Measurements from ENCODE around the gene OSBP2.

OSBP2 gene

DNA sequence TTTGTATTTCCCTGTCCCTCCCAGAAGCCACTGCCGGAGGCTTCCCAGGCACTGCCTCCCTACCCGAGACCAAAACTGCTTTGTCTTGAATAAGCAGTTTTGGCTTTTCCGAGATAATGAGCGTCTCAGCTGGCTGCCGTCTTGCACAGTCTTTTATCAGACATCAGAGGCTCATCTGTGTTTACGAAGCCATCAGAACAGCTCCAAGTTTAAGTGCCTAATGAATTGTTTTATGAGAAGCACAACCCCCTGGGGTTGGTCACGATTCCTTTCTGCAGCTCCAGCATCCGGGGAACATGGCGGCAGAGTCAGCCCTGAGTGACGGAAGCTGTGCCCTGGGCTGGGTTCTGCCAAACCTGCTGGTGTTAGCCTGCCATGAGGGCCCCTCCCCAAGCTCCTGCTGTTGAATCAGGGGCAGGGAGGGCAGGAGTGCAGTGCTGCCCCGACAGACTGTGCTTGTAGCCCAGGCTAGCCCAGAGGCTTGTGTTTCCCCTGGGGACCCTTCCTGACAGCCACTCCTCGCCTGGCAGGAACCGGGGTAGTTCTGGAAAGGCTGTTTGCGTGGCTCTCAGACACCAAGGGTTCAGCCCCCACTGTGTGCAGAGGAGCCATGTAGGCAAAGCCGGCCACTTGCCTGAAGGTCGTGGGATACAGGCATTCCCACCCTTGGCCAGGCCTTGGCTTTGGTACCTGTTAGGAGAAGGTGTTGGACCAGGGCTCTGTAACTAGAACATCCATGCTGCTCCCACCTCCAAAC lies 177.8 kb downstream of the OSBP2 start:
- no peak for DNase-seq

DNA sequence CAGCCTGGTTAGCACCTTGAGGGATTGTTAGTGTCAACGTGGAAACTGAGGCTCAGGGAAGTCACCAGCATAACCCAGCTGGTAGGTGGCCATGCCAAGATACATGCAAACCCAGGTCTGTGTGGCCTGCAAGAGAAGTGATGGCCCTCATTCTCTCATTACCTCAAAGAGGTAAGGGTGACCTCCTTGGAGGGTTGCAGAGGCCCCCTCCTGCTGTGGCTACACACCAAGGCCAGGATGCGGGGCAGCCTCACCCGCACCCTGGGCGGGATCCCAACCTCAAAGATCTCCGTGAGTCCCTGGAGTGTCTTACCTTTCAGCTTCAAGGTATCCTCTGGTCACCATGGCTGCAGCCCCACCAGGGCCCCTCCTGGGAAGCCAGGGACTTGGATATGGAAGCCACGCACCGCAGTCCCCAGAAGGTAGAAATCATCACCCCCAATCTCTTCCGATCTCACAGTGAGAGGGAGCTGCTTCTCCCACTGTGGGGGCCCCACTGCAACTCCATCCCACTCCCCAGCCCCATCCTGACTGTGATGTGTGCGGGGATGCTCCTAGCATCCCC lies 178.5 kb downstream of the OSBP2 start:
- no peak for DNase-seq

GRCh38 chr22:30873661-30874060 lies 179.0 kb downstream of the OSBP2 start:
- DNase-seq: no peak

- no peak for DNase-seq
Observed at GRCh38 chr22:30874431-30875370, 180.0 kb downstream of the OSBP2 start.

DNA sequence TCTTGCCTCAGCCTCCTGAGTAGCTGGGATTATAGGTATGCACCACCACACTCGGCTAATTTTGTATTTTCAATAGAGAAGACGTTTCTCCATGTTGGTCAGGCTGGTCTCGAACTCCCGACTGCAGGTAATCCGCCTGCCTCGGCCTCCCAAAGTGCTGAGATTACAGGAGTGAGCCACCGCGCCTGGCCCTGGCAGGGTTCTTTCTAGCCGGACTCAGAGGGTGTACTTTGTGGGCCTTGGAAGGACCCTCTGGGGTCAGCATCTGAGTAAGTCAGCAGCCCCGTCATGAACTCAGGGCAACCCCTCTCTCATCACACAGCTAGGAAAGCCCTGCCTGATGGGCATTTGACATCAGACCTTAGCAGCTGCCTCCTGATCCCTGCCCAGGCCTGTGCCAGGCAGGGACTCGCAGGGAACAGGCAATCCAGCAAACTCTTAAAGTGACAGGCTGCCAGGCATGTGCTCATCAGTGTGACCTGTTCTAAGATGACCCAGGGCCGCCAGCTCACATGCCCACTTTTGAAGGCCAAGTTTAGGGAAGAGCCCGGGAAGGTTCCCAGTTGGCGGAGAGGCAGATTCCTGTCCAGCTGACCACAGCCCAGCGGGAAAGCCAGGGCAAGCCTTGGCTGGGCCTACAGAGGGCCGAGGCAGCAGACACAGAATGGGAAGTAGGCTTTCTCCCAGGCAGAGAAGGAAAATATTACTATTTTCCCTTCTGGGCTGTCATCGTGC lies 181.0 kb downstream of the OSBP2 start:
- no peak for DNase-seq

DNA sequence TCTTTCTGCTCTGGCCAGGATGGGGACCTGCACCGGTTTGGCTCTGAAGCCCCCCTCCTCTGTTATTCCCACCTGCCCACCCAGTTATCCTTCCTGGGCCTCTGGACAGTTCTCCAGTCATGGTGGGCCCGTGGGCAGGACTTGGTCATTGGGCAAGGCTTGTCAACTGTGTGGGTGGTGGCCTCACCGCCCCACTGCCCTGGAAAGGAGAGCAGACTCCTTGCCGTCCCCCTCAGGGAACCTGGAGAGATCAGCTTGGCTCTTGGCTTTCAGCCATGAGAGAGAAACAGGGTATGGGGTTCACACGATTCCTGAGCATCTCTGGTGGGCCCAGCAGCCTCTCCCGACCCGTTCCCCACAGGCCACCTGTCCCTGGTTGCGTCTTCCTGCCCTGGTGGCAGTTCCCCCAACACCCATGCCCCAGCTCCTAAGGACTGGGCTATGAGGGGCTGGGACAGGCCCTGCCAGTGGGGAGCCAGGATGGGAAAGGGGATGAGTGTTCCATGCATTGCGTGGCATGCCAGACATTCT lies 181.6 kb downstream of the OSBP2 start:
- no peak for DNase-seq

DNA sequence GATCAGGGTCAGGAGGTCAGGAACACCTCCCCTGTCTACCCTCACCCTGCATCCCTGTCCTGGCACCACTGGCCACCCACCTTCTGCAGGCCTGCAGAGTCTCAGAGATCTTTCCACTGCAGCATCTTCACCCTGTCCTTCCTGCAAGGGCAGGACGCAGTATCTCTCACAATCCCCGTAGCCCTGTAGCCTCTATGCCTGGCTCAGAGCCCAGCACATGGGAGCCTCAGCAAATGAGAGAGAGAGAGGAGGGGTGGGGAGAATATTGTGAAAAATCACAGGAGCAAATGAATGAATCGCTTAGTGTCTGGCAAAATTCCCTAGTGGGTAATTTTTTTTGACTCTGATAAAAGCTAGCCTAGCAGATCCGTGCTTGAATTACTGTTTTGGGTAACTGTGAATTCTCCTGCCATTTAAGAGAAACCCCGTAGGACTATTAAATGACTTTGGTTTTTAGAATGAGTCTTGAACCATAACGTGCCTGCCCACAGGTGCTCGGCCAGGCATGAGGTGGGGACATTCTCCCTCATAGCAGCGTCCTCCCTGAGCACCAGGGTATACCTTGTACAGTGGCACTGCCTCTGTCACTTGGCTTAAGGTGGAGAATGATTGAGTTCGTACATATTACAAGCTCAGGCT lies 182.4 kb downstream of the OSBP2 start:
- DNase-seq: peak; percentile 27

DNA sequence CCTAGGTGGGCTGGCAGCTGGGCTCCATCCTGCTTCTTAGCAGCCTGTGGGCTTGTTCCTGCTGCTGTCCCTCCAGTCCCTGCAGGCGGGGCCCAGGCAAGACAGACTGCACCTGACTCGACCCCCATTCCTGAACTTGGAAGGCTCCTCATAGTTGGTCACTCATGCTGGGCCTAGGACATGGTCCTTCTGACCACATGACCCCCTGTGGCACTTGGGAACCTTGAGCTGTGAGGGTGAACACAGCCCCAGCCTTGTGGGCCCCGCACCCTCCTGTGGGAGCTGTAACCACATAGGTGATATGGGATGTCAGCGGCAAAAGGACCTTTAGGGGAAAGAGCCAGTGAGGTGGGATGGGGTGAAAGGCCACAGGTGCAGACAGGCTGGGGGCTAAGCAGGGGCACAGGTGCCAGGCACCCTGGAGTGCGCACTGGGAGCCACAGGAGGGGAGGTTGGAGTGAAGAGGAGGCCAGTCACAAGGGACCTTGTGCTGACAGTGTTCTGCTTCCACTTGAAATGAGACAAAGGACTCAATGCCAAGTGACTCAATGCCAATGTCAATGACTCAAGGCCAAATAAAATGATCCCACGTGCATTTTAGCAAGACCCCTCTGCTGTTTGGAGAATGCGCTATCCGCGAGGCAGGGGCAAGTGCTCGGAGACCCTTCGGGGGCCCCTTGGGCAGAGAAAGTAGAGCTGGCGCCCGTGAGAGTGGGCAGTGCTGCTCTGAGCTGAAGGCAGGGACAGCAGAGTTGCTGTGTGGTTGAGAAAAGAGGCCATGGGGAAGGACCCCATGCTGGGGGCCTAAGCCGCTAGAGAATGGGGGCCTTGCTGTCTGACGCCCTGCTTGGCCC lies 183.2 kb downstream of the OSBP2 start:
- no peak for DNase-seq

DNA sequence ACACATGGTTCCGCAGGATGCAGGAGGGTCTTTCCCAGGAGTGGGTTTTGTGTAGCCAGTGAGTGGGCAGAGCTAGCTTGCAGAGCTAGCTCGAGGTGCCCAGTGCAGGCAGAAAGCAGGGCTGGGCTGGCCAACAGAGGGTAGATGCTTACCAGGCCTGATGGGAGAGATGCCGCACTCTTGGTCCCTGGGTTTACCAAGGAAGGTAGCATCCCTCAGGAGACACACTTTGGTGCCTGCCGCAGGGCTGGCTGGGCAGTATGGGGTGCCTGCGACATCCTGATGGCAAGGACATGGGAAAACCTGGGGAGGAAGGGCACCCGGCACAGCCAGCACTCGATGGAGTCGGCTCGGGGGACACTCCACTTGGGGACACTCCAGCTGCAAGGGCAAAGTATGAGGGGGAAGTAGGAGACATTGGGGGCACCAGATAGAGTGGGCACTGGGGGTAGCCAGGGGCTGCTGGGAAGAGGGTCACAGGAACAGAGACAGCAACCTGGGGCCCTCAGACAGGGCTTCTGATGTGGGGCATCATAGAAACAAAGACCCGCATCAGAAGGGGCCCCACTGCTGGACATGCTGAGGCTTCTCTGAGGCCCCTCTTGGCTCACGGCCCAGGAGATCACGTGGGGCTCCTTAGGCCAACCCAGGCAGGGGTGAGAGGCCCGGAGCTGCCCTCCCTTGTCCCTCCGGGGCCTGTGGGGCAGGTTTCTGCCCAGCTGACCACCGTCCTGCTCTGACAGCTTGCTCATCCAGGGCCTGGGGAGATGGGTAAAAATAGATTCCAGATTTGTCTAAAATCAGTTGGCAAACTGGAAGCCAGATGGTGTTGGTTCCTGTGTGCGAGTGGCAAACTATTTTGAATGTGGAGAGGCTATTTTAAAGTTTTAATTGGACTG lies 184.1 kb downstream of the OSBP2 start:
- no peak for DNase-seq

DNA sequence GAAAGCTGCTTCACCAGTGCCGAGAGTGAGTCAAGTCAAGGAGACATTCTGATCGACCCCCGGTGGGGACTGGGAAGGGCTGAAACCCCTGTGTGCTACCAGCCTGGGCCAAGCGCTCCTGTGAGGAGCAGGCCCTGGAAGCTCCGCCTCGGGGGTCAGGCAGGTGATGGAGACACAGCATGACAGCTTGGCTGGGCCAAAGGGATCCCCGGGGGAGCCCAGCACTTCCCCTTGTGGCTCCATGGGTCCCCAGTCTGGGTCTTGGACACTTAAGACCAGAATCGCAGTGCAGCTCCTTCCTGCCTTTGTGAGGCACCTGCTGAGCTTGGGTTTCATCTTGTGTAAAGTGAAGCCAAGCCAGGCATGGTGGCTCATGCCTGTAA lies 184.7 kb downstream of the OSBP2 start:
- no peak for DNase-seq

GRCh38 chr22:30880181-30880601 lies 185.5 kb downstream of the OSBP2 start:
- no peak for DNase-seq

GRCh38 chr22:30880847-30881246 lies 186.2 kb downstream of the OSBP2 start:
- DNase-seq: no peak

GRCh38 chr22:30881361-30882183 lies 186.9 kb downstream of the OSBP2 start:
- no peak for DNase-seq

DNA sequence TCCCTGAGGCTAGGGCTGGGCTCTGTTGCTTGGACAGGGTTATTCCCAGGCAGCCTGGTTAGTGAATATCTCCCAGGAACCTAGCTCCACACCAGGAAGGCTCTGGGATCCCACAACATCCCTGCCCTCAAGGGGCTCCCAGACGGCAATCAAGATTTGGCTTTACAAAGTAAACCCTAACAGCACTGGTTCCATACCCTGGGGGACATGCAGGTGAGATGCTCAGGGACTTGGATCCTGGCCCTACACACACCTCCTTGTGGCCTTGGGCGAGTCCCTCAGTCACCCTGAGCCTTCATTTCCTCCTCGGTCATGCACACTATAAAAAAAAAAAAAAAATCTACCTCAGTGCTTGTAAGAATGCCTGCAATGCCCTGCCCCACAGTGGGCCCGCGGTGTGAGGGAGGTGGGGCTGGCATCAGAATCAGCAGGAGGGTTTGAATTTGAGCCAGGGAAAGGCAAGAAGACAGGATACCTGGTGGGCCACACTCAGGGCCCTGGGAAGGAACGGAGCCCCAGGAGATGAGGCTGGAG lies 187.6 kb downstream of the OSBP2 start:
- DNase-seq: no peak

GRCh38 chr22:30882974-30883533 lies 188.4 kb downstream of the OSBP2 start:
- no peak for DNase-seq

DNA sequence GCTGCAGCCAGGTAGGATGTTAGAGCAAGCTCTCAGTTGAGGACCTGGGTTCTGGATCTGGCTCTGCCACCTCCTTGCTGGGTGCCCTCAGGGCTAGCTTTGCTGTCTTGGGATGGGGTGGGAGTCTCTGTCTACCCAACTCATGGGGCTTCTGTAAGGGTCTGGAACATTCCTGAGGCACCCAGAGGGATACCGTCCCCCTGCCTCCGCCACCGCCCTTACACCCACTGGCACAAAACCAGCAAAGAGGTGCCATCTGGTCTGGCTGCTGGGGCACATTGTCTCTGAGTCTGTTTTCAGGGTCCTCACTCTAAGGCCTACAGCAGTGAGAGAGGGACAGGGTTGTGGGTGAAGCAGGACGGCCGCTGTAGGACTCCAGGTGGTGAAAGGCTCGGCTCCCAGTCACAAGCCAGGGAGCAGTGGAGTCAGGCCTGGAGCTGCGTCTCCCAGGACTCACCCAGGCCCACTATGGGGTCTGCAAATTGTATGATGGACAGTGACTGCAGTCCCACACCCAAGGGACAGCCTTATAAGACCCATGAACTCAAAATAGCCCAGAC lies 189.0 kb downstream of the OSBP2 start:
- DNase-seq: no peak

DNA sequence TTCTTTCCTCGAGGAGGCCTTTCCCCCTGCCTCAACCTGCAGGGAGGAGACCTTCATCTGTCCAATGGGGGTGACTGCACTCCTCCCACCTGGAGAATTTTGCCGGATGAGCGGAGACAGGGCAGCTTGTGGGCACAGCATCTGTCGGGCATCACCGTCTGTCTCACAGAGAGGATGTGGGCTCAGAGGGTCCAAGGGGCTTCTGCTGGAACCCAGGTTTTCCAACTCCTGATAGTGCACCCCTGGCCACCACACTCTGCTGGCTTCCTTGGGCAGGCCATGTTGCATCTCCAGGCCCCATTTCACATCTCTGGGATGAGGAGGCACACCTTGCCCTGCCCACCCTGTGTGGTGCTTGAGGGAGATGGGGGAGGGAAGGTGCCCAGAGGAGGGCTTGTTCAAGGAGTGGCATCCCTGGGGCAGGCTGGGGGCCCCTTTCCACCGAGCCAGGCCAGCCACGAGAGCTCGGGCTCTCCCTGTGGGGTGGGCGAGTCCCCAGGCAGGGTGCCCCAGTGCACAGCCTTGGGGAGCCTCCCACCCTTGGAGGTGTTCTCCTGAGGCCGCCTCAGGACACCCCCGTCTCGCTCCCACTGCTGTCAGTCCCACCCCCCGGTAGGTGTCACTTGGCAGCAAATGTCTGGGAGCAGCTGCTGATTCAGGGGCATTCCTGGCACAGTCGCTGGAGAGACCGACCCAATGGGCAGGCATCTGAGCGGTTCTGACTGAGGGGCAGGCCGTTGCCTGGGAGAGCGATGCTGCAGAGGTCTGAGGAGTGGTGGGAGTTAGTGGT lies 189.7 kb downstream of the OSBP2 start:
- no peak for DNase-seq
